ENCODE measurements around the gene PNPO.

GRCh38 chr17:47969930-47970724 is 28.8 kb downstream of the PNPO start:
- TF ChIP-seq CTCF (IDR thresholded peaks at IDR 0.05; ENCODE audit: low read length) (no peak), EZH2 (IDR thresholded peaks at IDR 0.05; ENCODE audit: borderline replicate concordance, low read length) (no peak)

All from OCI-LY1 (cell line).